Inferior parietal cortex (tissue), 1 donor: ENCODE measurements around the gene SMPD2.

Experiments used
- DNase-seq: peaks from one replicate; pipeline ENCODE4 v3.0.0-alpha.2; 2016; ENCODE audit errors: extremely low spot score

The SMPD2 gene, protein sequence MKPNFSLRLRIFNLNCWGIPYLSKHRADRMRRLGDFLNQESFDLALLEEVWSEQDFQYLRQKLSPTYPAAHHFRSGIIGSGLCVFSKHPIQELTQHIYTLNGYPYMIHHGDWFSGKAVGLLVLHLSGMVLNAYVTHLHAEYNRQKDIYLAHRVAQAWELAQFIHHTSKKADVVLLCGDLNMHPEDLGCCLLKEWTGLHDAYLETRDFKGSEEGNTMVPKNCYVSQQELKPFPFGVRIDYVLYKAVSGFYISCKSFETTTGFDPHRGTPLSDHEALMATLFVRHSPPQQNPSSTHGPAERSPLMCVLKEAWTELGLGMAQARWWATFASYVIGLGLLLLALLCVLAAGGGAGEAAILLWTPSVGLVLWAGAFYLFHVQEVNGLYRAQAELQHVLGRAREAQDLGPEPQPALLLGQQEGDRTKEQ

DNA sequence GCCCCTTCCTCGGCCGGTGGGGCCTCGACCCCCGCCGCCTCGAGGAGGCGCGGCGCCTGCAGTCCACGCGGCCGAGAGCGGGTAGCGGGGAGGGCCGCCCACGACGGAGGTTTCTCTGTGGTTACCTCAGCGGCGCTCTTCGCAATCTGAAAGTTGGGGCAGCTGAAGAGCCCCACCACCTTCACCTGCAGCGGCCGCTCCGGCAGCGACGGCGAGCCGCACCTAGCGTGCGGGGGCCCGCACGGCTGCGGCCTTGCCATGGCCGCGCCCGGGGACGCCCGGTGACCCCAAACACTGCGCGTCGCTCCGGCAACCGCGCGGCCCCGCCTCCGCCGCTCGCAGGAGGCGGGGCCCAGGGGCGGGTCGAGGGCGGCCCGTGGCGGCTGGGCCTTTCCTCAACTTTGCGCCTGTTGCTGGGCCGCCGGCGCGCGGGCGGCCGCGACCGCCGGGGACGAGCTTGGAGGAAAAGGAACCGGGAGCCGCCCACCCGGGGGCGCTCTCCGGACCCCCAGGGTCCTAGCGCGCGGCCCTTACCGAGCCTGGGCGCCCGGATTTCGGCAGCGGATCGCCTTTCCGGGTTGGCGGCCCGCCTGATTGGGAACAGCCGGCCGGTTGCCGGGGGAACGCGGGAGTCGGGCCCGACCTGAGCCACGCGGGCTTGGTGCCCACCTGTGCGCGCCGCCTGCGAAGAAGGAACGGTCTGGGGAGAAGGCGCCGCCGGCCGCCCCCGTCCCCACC, at the start of gene SMPD2, which contains the start of gene PPIL6:
Gene SMPD2 (plus strand): TSS at position 394 of the 738 bp plus-strand sequence. CDS start 398 bp downstream, outside the sequence.
Gene PPIL6 (minus strand): TSS at position 298 of the 738 bp plus-strand sequence. CDS start 38 bp downstream, at position 260.
- peak; percentile 79 for DNase-seq

DNA sequence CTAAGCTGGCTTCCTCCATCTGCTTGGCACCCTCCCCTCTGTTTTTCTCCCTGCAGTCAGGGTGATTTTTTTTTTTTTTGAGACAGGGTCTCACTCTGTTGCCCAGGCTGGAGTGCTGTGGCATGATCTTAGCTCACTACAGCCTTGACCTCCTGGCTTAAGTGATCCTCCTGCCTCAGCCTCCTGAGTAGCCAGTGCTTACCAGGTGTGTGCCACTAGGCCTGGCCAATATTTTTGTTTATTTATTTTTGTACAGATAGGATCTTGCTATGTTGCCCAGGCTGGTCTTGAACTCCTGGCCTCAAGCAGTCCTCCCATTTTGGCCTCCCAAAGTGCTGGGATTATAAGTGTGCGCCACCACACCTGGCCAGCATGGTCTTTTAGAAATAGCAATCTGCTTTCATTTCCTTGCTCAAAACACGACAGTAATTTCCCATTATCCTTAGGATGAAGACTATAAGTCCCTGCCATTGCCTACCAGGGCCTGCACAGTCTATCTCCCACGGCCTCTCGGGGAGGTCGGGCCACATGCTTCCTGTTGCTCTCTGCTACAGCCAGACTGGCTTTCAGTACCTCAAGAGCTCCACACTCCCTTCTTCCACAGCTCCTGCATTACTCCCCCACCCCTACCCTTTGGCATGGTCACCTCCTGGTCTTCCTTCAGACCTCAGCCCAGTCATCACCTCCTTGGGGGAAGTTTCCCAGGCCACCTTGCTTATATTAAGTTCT, 47.2 kb upstream of the SMPD2 start:
- no peak for DNase-seq

DNA sequence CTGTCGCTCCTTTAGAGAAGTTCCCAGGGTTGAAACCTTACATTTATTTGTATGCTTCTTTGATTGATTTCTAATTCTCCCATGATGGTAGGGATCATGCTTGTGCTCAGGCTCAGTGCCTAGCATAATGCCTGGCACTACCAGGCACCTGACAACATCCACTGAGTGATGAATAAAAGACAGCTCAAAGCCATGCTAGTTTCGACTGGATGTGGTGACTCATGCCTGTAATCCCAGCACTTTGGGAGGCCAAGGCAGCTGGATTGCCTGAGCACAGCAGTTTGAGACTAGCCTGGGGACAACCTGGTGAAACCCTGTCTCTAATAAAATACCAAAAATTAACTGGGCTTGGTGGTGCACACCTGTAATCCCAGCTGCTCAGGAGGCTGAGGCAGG, 46.6 kb upstream of the SMPD2 start:
- DNase-seq = no peak

DNA sequence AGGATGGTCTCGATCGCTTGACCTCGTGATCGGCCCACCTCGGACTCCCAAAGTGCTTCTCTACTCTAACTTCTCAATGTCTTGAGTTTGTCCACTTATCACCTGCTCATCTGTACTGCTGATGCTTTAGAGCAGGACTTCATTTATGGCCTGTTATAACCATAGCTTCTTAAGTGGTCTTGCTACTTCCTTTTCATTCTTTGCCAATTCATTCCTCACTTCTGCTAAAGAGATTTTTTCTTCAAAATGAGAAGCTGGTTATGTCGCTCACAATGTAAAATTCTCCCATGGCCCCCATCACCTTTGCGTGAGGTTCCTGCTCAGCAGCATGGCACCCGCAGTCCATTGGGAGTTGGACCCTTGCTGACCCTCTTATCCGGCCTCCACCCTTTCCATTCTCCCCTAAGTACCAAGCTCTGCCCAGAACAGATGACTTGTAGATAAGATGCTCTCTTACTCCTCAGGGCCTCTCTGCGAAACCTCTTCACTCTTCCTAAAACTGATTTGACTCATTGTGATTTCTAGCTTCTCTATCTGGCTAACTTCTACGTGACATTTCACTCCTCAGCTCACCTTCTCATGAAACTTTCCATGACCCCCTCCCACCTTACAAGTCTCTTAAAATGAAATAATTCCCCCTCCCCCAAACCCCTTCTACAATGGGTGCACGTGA, 44.3 kb upstream of the SMPD2 start:
- no peak for DNase-seq

DNA sequence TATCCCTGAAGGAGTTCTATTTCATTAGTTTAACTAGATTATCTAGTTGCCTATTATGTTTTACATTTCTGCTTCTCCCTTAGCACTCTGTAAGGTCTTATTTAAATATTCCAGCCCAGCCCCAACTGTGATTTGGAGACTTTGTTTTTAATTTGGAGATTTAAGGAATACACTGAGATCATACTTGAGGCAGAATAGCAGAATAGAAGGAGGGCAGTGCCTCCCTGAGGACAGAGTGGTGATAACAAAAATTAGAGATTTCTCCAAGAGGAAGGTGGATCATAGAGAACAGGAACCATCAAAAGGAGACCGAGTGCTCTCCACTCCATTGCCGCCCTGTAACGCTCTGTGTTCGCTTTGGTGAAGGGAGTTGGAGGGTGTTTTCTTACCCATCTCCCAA, 43.5 kb upstream of the SMPD2 start:
- DNase-seq = no peak

DNA sequence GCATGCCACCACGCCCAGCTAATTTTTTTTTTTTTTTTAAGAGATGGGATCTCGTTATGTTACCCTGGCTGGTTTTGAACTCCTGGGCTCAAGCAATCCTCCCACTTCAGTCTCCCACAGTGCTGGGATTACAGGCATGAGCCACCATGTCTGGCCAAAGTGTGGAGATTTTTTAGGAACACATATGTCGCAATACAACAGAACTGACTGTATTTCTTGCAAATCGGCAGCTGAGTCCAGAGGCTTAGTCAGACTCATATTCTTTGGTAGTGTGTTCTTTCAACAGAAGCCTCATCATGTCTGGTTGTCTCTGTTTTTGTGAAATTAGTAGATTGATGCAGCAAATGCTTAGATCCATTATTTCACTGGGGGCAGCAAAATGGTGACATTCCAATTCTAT, 34.3 kb upstream of the SMPD2 start:
- no peak for DNase-seq

DNA sequence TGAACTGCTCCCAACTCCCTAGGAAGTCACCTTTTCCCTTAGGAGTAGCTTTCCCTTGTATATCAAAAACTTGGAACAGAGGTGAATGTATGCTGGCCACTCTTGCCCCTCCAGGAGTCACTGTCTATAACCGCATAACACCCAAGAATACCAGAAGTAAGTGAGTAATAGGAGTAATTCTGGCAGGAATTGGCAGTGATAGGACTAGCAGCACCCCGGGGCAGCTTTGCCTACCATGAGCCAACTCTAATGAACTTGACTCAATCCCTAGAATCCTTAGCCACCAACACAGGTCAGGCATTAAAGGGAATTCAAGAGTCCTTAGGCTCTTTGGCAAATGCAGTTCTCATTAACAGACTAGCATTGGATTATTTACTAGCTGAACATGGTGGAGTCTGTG, 29.5 kb upstream of the SMPD2 start:
- DNase-seq = no peak

DNA sequence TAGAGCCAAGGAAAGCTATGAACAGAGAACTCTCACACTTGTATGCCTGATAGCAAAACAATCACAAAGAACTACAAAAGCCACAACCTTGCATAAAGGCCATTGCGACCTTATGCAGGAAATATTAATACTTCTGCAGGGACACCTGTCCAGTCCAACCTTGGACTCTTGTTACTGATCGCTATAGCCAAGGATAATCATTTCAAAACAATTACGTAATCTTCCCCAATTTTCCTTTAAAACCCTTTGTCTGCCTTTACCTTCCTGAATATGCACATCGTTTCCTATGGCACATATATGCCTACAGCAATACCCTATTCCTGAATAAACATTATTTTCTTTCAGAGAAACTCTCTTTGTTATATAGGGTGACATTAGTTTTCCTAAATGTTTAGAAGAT, 22.9 kb upstream of the SMPD2 start:
- no peak for DNase-seq

DNA sequence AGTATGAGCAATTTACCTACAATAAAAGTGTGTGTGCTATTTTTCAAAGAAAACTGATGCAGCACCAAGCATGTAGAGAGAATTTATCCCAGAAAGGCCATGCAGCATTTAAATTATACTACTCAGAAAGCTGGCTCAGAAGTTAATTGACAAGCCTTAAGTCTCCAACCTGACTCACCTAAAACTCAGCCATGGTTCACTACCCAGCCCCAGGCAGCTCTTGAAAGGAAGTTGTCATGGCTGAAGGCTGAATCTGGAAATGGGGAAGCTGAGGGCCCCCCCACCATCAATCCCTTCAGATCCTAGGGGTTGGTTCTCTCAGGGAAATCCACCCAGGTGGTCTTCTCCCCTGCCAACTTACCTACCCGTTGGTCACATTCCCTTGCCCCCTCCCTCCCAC, 19.8 kb upstream of the SMPD2 start:
- no peak for DNase-seq

DNA sequence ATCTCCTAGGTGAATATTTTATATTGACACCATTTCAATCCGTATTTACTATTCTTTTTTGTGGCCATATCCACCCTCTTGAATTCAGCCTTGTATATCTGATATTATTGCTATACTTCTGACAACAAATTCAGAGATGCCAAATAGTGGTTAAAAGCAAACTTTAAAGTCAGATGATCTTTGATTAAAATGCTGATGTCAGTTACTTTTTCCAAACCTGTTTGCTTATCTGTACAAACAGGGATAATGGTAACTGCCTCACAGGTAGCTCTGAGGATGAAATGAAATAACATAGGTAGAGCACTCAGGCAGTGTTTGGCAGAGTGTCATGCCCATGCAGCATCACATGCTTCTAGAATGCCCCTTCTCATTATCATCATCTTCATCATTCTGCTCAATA, 19.3 kb upstream of the SMPD2 start:
- no peak for DNase-seq

DNA sequence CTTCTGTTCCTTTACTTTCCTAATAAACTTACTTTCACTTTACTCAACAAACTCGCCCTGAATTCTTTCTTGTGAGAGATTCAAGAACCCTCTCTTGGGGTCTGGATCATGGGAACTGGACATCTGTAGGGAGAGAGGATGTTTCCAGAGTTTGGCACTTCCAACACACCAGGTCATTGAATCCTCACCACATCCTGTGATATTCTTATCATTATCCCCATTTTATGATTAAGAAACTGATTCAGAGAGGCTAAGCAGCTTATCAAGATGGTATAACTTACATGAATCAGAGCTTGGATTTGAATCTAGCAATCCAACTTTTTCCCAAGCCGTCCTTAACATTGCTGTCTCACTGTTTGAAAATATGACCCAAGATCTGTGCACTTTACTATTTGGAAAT, 15.6 kb upstream of the SMPD2 start:
- DNase-seq = no peak

DNA sequence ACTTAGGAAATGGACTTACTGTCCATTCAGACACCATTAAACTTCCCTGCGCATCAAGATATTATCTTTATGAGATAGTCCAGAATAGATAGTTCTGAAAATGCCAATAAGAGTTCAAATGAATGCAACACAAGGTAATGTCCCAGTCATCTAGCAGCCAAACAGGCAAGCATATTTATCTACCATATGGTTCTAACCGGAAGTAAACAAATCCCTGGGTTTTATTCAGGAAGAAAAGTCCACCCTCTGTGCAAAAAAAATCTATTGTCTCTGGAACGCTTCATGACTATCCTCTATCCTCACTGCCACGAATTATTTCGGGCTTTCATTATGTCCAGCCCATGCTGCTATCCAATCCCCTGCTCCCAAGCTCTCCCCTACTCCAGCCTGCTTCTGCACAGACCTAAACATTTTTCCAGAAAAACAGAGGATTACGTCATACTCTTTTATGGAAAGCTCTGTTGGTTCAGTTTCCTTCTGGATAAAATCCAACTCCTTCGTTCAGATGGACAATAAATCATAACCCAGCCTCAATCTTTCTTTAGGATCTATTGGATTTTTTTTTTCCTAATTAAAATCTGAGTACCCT, 11.5 kb upstream of the SMPD2 start:
- DNase-seq = no peak

DNA sequence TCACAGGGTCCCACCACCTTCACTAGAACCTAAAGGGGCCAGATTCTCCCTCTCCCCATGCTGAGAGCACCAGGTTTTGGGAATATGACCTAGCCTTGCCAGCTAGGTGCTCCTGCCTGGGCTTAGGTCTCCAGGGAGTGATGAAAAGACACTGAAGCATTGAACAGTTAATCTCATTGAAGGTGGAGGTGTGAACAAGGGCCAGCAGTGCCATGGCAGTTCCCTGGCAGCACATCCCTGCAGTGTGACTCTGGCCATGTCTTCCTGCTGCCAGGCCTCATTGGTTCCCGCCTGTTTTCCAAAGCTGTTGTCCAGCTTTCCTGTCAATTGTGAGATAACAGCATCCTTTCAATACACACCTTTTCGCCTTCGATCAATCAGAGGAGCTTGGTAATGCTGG, 11.0 kb upstream of the SMPD2 start:
- DNase-seq = no peak

DNA sequence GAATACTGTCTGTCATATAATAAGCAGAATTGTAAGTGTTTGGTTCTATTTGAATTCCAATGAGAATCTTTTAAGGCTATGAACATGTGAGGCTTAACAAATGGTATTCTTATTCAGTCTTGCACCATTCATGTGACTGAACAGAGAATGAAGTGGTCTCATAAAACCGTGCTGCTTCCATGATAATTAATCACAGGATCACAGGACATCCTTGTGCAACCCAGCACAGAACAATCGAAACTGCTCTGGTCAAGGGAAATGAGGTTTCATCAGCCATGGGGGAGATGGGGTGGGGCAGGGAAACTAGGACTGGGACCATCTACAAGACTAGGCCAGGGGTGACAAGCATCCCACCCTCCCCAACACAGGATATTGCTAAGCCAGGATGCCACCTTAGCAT, 6.1 kb upstream of the SMPD2 start:
- no peak for DNase-seq

DNA sequence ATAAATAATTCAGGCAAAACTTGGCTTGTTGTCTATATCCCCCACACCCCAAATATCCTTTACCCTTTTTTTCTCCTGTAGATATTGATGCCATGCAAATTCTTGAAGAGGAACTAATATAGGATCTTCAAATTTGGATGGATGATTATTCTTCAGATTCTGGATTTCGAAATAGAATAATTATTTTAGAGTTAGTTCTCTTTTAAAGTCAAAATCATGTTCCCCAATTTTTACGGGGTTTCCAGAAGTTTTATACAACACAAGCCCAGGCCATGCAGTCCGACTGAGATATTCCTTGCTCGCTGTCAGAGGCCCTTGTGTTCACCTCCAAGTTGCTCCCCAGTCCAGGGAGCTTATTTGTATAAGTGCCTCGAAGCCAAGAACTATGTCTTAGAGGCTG, 4.5 kb upstream of the SMPD2 start:
- DNase-seq = no peak

DNA sequence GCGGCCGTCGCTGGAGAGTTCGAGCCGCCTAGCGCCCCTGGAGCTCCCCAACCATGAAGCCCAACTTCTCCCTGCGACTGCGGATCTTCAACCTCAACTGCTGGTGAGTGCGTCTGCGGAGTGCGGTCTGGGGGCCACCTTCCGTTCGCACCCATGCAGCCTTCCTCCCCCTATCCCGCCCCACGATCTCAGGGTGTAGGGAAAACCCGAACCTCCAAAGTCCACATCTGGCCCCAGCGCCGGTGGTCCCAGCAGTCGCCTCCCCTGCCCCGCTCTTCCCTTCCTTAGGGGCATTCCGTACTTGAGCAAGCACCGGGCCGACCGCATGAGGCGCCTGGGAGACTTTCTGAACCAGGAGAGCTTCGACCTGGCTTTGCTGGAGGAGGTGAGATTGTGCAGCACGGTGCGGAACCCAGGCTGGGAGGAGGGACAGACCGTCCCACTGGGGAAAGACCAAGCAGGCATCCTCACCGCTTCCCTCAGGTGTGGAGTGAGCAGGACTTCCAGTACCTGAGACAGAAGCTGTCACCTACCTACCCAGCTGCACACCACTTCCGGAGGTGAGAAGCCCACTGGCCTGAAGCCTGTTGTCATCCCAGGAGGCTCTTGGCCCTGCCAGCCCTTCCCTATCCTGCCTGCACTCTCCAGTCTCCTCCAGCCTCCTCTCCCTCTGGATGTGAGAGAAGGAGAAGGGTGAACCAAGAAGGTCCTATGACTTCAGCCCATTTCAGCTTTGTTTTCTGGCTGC, 719 bp downstream of the SMPD2 start:
- no peak for DNase-seq

DNA sequence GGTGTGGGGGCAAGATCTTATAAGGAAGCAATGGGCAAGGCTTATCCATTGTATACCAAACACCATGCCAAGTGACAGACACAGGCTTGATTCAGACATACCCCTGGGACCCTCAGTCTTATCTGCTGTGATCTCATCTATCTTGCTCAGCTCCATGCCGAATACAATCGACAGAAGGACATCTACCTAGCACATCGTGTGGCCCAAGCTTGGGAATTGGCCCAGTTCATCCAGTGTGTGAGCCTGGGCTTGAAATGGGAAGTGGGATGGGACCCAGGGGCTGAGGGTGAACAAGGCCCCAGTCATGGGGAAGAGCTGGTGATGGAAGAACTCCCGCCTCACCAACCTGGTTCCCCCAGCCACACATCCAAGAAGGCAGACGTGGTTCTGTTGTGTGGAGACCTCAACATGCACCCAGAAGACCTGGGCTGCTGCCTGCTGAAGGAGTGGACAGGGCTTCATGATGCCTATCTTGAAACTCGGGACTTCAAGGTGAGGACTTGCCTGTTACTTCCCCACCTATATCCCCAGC, 1.9 kb downstream of the SMPD2 start:
- DNase-seq = no peak

DNA sequence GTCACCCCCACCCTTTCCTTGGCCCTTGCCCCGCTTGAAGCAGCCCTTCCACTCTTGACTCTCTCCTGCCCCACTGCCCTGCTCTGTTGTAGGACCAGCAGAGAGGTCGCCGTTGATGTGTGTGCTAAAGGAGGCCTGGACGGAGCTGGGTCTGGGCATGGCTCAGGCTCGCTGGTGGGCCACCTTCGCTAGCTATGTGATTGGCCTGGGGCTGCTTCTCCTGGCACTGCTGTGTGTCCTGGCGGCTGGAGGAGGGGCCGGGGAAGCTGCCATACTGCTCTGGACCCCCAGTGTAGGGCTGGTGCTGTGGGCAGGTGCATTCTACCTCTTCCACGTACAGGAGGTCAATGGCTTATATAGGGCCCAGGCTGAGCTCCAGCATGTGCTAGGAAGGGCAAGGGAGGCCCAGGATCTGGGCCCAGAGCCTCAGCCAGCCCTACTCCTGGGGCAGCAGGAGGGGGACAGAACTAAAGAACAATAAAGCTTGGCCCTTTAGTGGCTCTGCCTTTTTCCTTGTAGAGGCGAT, 3.0 kb downstream of the SMPD2 start:
- DNase-seq = no peak

DNA sequence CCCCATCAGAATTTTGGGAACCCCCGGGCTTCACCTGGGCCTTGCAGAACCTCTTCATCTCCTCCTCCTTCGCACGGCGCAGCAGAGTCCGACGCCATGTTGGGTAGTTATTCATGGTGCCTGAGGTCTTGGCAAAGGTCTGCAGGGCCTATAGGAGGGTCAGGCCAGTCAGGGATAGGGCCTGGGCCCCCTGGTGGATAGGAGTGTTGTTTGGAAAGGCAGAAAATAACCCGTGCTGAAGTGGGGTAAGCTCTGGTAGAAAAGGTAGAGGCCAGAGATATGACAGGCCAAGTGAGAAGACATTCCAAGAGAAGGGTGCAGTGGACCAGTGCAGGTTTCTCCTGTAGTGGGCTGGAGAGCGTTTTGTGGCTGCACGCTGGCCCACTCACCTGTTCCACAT, 4.9 kb downstream of the SMPD2 start:
- no peak for DNase-seq

DNA sequence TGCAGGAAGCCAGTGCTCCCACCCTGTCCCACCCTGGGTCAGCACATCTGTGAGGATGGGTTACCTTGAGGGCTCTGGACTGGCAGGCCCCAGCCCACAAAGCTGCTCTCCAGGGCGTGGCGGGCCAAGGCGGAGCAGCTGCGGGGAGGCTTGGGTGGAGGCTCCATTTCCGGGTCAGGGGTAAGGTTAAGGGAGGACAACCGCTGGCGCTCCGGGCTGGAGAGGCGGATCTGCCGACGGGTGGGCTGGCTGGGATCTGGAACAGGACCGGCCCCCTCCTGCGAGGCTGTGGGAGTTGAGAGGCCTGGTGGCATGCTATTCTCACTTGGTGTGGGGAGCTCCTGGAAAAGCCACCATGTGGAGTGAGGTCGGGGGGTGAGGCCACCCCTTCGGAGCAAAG, 5.5 kb downstream of the SMPD2 start:
- DNase-seq = no peak
